Measurements from ENCODE around the gene STRIP2.
A peak's percentile ranks its signal among the peaks of the same experiment; 100 is the strongest.
"Not testable (repeated sequence)": the region's sequence is repeated elsewhere in the genome, so short reads cannot be mapped to it uniquely, and the experiment has no call there.

Gene STRIP2, protein sequence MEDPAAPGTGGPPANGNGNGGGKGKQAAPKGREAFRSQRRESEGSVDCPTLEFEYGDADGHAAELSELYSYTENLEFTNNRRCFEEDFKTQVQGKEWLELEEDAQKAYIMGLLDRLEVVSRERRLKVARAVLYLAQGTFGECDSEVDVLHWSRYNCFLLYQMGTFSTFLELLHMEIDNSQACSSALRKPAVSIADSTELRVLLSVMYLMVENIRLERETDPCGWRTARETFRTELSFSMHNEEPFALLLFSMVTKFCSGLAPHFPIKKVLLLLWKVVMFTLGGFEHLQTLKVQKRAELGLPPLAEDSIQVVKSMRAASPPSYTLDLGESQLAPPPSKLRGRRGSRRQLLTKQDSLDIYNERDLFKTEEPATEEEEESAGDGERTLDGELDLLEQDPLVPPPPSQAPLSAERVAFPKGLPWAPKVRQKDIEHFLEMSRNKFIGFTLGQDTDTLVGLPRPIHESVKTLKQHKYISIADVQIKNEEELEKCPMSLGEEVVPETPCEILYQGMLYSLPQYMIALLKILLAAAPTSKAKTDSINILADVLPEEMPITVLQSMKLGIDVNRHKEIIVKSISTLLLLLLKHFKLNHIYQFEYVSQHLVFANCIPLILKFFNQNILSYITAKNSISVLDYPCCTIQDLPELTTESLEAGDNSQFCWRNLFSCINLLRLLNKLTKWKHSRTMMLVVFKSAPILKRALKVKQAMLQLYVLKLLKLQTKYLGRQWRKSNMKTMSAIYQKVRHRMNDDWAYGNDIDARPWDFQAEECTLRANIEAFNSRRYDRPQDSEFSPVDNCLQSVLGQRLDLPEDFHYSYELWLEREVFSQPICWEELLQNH

DNA sequence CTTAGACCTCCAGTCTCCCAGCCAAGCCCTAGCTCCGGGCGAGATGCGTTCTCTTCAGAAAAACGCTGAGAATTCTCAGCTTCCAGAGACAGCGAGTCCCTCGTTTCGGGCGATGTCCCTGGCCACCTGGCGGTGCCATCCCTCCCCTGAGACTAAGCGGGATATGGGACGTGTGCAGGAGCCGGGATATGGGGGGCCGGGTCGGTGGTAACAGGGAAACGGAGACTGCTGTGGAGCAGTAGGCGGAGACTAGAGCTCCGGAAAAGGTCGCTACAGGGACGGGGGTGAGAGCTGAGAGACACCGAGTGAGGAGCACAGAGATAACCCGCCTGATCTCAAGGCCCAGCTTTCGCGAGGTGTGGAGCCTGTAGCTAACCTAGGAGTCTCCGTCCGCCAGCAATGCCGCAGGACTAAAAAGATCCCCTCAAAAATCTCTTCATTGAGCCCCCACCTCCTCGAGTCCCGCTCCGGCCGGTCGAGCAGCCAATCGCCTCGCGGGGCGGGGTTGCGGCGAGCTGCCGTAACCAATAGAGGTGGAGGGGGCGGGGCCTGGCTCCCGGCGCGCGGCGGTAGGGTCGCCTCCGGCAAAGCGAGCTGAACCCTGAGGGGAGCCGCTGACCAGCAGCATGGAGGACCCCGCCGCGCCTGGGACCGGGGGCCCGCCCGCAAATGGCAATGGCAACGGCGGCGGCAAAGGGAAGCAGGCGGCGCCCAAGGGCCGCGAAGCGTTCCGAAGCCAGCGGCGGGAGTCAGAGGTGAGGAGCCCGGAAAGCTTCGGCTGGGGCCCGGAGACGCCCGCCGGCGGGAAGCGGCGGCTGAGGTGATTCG, at the start of gene STRIP2:
Gene STRIP2, plus strand, starts transcription at position 586 of the 828 bp plus-strand sequence. Its CDS starts 41 bp downstream, at position 627.
- peak; percentile 70 for DNase-seq

DNA sequence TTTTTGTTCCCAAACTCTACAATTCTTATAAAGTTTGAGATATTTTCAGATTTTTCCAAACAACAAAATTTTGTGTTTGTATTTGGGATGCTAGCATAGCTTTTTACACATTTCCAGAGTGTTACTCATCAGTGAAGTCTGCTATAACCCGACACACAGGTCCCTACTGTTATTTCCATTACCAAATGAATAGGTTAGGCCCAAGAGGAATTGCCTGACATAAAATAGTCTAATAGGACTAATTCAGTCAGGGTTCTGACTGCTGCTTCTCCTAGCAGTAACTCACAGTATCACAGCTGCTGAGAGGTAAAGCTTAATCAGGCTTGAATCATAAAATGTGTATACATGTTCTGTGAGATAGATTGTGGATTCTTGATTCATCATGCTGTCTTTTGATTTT, 49.1 kb upstream of the STRIP2 start:
- no peak for DNase-seq

- no peak for DNase-seq
Measured at GRCh38 chr7:129385598-129385997, 48.6 kb upstream of the STRIP2 start.

GRCh38 chr7:129386506-129386905, 47.7 kb upstream of the STRIP2 start:
- no peak for DNase-seq

- DNase-seq: no peak
Measured at GRCh38 chr7:129387537-129387936, 46.7 kb upstream of the STRIP2 start.

DNA sequence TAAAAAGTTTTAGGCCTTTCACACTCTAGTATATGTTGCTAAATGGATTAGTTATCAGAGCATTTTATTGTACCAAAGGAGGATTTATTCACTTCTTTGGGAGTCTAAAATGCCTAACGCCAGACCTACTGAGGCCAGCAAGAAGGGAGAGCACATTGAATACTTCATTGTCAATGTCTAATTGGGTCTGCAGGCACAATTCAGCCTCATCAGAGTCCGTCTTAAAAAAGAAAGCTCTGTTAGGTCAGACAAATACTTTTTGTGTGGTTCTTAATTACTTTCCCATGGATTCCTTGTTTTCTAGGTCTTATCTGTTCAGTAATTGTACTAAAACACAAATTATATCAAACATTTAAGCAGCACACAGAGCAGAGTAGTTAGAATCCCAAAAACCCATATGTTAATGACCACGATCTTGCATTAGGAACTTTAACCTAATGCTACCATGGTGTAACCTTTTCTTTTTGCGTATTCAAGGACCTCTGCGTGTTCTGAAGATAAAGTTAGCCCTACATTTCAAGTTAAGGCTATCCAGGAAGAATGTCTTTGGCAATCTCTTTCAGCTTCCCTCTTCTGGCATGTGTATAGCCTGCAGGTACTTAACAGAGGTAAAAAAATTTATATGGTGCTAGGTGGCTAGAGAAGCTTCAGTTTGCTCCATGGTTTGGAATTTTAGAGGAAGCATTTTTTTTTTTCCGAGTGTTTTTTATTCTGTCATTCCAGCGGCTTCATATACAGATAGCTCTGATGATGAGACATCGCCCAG, 45.7 kb upstream of the STRIP2 start:
- no peak for DNase-seq

DNA sequence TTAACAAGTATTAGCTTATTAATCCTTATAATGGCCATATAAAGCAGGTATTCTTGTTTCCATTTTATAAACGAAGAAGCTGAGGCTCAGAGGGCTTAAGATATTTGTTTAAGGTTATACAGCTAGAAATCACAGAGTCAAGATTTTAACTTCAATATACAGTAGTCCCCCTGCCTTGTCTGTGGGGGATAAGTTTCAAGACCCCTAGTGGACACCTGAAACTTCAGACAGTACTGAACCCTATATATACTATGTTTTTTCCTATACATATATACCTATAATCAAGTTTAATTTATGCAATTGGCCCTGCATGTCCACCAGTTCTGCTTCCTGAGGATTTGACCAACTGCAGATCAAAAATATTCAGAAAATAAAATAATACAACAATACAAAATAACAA, 44.4 kb upstream of the STRIP2 start:
- DNase-seq: no peak

DNA sequence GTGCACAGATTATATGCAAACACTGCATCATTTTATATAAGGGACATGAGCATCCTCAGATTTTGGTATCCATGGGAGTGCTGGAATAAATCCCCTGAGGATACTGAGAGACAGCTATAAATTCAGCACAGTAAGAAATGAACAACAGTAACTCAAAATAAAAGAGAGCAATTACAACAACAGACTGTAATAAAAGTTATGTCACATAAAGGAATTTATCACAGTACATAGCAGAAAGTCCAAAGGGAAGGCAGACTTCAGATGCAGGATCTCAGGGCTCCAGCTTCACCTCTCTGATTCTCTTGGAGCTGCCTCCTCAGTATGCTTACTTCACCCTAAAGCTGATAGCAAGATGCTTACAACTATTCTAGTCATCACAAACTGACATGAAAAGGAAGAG, 43.9 kb upstream of the STRIP2 start:
- DNase-seq: no peak

DNA sequence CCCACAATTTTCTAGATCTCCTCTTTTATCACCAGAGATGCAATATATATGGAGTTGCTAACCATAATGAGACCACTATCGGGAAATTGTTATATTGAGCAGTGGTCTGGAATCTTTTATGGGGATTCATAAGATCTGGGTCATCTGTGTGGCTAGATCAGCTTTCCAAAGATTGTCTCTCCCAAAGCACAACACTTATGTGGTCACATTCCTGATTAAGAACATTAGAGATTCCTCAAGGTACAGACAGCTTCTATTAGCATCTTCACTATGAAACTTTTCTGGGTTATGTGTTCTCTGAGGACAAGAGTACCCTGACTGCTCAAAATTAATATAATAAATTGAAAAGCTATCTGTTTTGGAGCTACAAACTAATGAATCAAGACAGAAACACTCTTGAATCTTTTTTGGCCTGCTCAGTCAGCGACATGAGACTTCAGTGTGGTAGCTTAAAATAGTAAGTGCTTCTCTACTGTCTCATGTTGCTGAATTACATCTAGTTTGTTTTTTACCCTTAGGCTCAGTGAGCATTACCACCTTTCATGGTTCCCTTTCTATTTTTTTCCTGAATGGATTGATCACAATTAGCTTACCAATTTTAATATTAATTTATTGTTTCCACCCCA, 42.6 kb upstream of the STRIP2 start:
- no peak for DNase-seq

DNA sequence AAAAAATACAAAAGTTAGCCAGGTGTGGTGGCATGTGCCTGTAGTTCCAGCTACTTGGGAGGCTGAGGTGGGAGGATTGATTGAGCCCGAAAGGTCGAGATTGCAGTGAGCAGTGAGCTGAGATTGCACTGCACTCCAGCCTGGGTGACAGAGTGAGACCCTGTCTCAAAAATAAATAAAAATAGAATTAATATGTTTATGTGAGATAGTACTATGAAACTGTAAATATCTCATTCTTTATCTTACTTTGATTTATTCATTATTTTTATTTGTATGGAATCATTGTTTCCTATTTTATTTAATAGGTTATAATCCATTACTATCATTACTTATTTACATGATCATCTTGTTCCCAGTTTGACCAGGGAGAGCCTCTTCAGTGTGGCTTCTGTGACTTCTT, 41.0 kb upstream of the STRIP2 start:
- no peak for DNase-seq

GRCh38 chr7:129394101-129394500, 40.1 kb upstream of the STRIP2 start:
- no peak for DNase-seq

GRCh38 chr7:129394982-129395914, 39.0 kb upstream of the STRIP2 start:
- no peak for DNase-seq

DNA sequence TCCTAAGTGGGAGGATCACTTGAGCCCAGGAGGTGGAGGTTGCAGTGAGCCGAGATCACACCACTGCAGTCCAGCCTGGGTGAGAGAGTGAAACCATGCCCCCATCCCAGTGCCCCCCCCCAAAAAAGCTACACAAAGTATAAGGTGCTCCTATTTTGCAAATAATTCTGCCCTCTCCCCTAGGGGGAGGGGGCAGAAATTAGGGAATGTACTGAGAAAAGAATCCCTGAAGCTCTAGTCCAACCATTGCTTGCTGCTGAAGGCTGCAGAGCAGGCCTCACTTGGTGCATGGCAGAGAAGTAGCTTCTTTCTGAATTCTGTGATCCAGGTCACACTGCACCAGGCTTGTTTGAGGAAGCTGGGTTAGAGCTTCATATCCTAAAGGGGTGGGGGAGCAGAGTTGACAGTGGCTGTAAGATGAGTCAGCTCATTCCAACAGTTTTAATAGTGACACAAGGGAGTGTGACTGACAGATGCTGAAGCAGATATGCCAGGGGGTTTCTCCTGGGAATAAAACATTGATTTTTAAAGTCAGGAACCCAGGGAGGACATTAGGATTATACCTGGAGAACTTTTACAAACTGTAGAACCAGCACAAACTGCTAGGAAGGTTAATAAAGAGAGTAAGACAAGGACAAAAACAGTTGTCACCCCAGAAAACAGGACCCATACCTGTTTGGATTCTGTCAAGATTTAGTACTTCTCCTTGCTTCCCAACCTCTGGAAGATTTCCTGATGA, 32.8 kb upstream of the STRIP2 start:
- DNase-seq: no peak

DNA sequence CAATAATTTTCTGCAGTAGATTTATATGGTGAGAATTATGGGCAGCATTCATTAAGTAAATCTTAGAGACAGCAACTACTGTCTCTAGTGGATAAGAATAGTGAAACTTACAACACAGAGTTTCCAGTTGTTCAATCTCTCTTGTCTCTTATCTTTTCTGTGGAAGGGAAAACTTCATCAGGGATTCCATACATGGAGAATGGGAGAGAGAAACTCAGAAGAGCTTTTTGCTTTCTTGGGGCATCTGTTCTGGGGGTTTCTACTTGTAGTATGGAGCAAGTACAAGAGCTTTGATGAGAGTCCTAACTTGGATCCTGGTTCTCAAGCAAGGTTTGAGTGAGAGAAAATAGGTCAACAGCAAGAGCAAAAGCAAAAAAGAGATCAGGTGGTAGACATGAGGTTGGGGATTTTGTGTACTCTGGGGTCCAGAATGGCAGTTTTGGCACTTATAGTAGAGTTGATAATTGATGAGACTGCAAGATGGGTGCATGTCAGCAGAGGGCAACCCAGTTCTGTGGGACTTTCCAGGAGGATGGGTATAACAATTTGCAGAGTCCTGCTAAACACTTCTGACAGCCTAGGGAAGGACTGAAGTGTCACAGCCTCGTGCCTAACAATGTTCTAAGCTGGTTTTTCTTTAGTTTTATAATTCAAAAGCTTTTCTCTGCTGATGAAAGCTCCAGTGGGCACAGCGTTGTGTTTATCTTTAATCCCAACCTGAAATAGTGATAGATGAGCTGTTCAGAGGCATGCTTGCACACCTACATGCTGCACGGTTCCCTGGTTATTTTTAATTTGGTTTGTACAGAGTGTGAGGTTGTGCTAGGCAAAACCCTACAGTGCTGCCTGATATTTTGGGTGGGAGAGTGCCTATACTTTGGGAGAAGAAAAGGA, 32.0 kb upstream of the STRIP2 start:
- DNase-seq: no peak

DNA sequence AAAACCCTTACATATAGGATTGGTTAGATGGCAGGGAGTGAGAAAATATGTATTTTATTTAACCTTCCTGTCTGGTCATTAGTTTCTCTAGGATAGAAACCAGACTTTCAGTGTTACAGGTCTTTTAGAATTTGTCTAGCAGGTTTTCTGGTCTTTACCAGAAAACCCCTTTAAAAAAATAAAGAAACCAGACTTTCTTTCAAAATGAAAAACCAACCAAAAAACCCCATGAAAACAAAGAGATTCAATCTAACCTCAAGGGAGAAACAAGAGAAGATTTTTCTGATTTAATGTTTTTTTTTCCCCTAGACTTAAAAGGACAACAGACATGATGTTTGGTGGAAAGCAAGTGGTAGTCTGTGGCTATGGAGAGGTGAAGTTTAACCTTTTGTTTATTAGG, 28.7 kb upstream of the STRIP2 start:
- no peak for DNase-seq

DNA sequence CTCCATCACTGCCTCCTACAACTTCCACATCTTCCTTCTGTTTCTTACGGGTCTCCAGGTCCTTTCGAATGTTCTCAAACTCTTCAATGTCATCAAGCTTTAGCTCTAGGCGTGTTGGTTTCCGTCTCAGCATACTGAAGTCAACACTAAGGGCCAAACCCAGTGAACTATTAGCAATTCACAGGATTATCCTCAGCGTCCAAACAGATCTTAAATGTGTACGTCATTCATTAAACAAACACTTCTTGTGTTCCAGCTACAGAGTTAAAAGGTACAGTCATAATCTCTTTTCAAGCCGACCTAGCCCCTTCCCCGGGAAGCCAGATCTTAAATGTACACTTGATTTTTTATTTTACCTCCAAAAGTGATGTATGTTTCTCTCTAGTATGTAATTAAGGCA, 24.0 kb upstream of the STRIP2 start:
- not testable (repeated sequence) for DNase-seq

- no peak for DNase-seq
Measured at GRCh38 chr7:129412501-129412900, 21.7 kb upstream of the STRIP2 start.

DNA sequence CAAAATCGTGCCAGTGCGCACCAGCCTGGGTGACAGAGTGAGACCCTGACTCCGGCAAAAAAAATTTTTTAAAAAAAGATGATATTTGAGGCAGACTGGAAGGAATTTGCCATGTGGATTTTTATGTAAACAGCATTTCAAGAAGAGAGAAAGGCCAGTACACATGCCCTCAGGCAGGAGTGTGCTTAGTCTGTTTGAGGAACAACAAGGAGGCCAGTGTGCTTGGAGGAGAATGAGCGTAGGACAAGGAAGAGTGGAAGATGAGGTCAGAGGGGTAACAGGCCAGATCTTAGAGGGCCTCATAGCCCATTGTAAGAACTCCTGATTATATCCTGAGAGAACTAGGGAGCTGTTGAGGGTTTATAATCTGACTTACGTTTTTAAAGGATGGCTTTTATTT, 17.2 kb upstream of the STRIP2 start:
- DNase-seq: no peak

DNA sequence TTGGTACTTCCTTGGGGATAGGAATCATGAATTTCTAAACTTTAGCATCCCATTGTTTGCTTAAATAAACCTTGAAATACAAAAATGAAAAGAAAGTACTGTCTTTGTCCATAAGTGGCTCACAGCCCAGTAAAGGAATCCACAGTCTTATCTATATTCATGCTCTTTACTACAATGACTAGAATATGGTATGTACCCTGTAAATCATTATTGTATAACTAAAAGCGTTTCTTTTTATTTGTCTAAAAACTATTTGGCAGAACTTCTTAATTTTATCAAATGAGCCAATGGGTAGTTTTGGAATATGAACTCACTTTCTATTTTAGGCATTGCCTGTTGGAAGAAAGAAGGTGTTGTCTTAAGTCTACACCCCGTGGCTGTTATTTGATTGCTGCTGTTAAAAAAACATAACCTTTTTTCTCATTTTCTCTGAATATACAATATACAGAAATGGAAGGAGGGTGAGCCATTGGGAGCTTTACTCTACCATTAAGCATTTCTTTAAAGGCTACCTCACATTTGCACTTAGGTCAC, 12.4 kb upstream of the STRIP2 start:
- DNase-seq: no peak
